Endodermal cell (in vitro differentiated cells): ENCODE results near the gene ABCD3. TPM values are rescaled to one million over a fixed set of nuclear protein-coding genes. Genes with fewer than 3 reads are reported as not detected.
"Not testable (repeated sequence)": the region's sequence is repeated elsewhere in the genome, so short reads cannot be mapped to it uniquely, and the experiment has no call there.

Experiments used
- DNase-seq: peaks from one replicate; pipeline ENCODE4 v3.0.0-alpha.2; 2017
- H3K27ac ChIP-seq: 2 replicates; pipeline ENCODE4 v1.5.1; 2013; ENCODE audit warnings: mild to moderate bottlenecking, low read depth, low read length, moderate library complexity
- H3K27me3 ChIP-seq: 2 replicates; pipeline ENCODE4 v1.6.1; 2013; ENCODE audit warnings: mild to moderate bottlenecking, low read length, moderate library complexity; ENCODE audit not compliant: insufficient read depth, control insufficient read depth, poor library complexity, severe bottlenecking
- H3K36me3 ChIP-seq: 2 replicates; pipeline ENCODE4 v1.7.0; 2013; ENCODE audit warnings: mild to moderate bottlenecking, low read length, moderate library complexity; ENCODE audit not compliant: control insufficient read depth, insufficient read depth
- H3K4me1 ChIP-seq: one replicate; pipeline ENCODE4 v1.7.0; 2013; ENCODE audit warnings: low read length; ENCODE audit not compliant: control insufficient read depth, insufficient read depth
- H3K4me3 ChIP-seq: 2 replicates; pipeline ENCODE4 v1.5.1; 2013; ENCODE audit warnings: mild to moderate bottlenecking, low read length, moderate library complexity
- H3K9ac ChIP-seq: 2 replicates; pipeline ENCODE4 v1.6.1; 2013; ENCODE audit warnings: mild to moderate bottlenecking, low read length, moderate library complexity; ENCODE audit not compliant: poor library complexity, severe bottlenecking; ENCODE audit errors: extremely low read depth
- H3K9me3 ChIP-seq: 2 replicates; pipeline ENCODE4 v1.6.1; 2013; ENCODE audit warnings: mild to moderate bottlenecking, low read length, moderate library complexity; ENCODE audit not compliant: control insufficient read depth
- H3K27ac Mint-ChIP-seq: 2 replicates; pipeline ENCODE4 v1.8.0; 2020; ENCODE audit warnings: mixed read lengths
- H3K27me3 Mint-ChIP-seq: 2 replicates; pipeline ENCODE4 v1.8.0; 2021; ENCODE audit warnings: mild to moderate bottlenecking, mixed read lengths; ENCODE audit not compliant: insufficient read depth
- H3K36me3 Mint-ChIP-seq: 2 replicates; pipeline ENCODE4 v1.8.0; 2020; ENCODE audit warnings: low read depth, mixed read lengths
- H3K4me1 Mint-ChIP-seq: 2 replicates; pipeline ENCODE4 v1.8.0; 2020; ENCODE audit warnings: mixed read lengths
- H3K4me3 Mint-ChIP-seq: 2 replicates; pipeline ENCODE4 v1.8.0; 2020; ENCODE audit warnings: mild to moderate bottlenecking, moderate library complexity, mixed read lengths
- H3K9me3 Mint-ChIP-seq: 2 replicates; pipeline ENCODE4 v1.8.0; 2020; ENCODE audit warnings: mild to moderate bottlenecking, mixed read lengths
- WGBS, 2 experiments: methylation state at CpG; one replicate each; pipeline versions ENCODE4 v1.1.5 to v1.1.7; 2013; ENCODE audit warnings: missing lambda C conversion rate in 2 of 2, mixed read lengths in 1 of 2; ENCODE audit not compliant: insufficient coverage in 1 of 2, insufficient read length in 1 of 2; 5-methylcytosine and 5-hydroxymethylcytosine counted together
- total RNA-seq, 2 donors: library from RNA; stranded (reverse); fragmentation: NEBNext Ultra II Directional in 1 of 2; extraction: Animal tissue kit (Norgen Biotek cat#: 25700) in 1 of 2; gene quantifications; 2 replicates in 1 of 2; 3 replicates in 1 of 2; pipeline ENCODE4 v1.2.1, GENCODE V29; 2021
- TF ChIP-seq, protein P1 (sequence below): fragments of 200-600 bp; sonication (generic); conservative IDR thresholded peaks from 2 replicates; pipeline ENCODE4 v1.5.0; 2021; ENCODE audit warnings: antibody characterized with exemption, mild to moderate bottlenecking

The ABCD3 gene
- total RNA-seq, 2 donors from 2014 or later = 28.1 to 33.3 TPM

DNA sequence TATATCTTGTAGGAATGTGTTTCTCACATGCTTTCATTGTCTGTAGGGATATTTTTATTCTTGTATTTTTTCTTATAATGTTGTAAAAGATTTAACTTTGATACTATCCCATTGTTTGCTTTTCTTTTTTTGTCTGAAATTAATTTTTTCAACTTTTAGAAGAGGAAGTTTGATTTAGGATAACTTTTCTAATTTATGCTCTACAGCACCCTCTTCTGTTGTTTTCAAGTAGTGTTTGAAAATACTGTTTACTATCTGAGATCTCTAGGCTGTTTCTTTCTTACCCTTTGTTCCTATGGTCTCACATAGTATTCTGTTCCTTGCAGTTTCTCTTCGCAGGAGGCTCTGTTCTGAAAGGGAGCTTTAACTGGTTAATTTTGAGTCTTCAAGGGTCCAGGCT, 21.9 kb downstream of the ABCD3 start:
- Mint-ChIP-seq H3K4me3 (no peak overlapping the region), H3K27ac (no peak overlapping the region), H3K36me3 (peaks cover 46% of the 10 kb centered on the region), H3K4me1 (no peaks in the 10 kb centered on the region), H3K27me3 (no peaks in the 10 kb centered on the region), H3K9me3 (peaks cover 60% of the 10 kb centered on the region)
- WGBS, 2 experiments = 100% methylated on average over 1 of the region's 1 CpG
- no peaks in the 10 kb centered on the region for H3K27me3 ChIP-seq
- no peak overlapping the region for H3K9ac ChIP-seq
- H3K4me1 ChIP-seq = no peaks in the 10 kb centered on the region
- no peak for DNase-seq
- H3K9me3 ChIP-seq = peaks cover 87% of the 10 kb centered on the region
- H3K27ac ChIP-seq = no peak overlapping the region
- no peaks in the 10 kb centered on the region for H3K36me3 ChIP-seq
- H3K4me3 ChIP-seq = peak overlapping the region; percentile 22
- TF ChIP-seq, protein P1, sequence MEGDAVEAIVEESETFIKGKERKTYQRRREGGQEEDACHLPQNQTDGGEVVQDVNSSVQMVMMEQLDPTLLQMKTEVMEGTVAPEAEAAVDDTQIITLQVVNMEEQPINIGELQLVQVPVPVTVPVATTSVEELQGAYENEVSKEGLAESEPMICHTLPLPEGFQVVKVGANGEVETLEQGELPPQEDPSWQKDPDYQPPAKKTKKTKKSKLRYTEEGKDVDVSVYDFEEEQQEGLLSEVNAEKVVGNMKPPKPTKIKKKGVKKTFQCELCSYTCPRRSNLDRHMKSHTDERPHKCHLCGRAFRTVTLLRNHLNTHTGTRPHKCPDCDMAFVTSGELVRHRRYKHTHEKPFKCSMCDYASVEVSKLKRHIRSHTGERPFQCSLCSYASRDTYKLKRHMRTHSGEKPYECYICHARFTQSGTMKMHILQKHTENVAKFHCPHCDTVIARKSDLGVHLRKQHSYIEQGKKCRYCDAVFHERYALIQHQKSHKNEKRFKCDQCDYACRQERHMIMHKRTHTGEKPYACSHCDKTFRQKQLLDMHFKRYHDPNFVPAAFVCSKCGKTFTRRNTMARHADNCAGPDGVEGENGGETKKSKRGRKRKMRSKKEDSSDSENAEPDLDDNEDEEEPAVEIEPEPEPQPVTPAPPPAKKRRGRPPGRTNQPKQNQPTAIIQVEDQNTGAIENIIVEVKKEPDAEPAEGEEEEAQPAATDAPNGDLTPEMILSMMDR = peak; percentile 56

DNA sequence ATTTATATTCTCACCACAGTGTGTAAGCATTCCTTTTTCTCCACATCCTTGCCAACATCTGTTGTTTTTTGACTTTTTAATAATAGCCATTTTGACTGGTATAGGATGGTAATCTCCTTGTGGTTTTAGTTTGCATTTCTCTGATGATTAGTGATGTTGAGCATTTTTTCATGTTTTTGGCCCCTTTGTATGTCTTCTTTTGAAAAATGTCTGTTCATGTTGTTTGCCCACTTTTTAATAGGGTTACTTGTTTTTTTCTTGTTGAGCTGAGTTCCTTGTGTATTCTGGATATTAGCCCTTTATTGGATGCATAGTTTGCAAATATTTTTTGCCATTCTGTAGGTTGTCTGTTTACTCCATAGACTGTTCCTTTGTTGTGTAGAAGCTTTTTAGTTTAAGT, 24.9 kb downstream of the ABCD3 start:
- H3K27me3 ChIP-seq, H3K4me1 Mint-ChIP-seq, H3K9ac ChIP-seq, H3K27ac ChIP-seq, H3K4me1 ChIP-seq, H3K4me3 Mint-ChIP-seq, H3K36me3 ChIP-seq, DNase-seq, H3K27me3 Mint-ChIP-seq, H3K27ac Mint-ChIP-seq: not testable (repeated sequence)
- H3K4me3 ChIP-seq = peak overlapping the region; percentile 55
- peaks cover 75% of the 10 kb centered on the region for H3K9me3 Mint-ChIP-seq
- H3K36me3 Mint-ChIP-seq = peaks cover 52% of the 10 kb centered on the region
- H3K9me3 ChIP-seq = peaks cover 96% of the 10 kb centered on the region

DNA sequence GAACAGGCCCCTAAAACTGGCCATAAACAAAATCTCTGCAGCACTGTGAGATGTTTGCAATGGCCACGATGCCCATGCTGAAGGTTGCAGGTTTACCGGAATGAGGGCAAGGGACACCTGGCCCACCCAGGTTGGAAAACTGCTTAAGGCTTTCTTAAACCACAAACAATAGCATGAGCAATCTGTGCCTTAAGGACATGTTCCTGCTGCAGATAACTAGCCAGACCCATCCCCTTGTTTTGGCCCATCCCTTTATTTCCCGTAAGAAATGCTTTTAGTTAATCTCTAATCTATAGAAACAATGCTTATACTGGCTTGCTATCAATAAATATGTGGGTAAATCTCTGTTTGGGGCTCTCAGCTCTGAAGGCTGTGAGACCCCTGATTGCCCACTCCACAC, 26.6 kb downstream of the ABCD3 start:
- not testable (repeated sequence) for H3K27ac Mint-ChIP-seq
- Mint-ChIP-seq H3K9me3 (peaks cover 89% of the 10 kb centered on the region), H3K36me3 (peaks cover 65% of the 10 kb centered on the region)

DNA sequence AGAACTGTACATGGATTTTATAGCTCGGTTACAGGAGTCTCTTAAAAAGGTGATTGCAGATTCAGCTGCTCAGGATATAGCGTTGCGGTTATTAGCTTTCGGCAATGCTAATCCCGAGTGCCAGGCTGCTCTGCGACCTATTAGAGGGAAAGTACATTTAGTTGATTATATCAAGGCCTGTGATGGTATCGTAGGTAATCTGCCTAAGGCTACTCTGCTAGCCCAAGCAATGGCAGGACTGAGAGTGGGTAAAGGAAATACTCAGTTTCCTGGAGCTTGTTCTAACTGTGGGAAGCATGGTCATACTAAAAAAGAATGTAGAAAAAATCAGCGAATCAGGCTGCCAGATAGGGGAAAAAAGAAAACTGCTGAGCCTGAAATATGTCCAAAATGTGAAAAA, 27.5 kb downstream of the ABCD3 start:
- peaks cover 14% of the 10 kb centered on the region for H3K36me3 ChIP-seq
- H3K4me1 ChIP-seq, H3K27ac Mint-ChIP-seq, H3K4me1 Mint-ChIP-seq, H3K27me3 ChIP-seq, DNase-seq, H3K27ac ChIP-seq, H3K27me3 Mint-ChIP-seq, H3K9ac ChIP-seq, H3K4me3 Mint-ChIP-seq: not testable (repeated sequence)
- H3K9me3 ChIP-seq = peaks cover 98% of the 10 kb centered on the region
- H3K4me3 ChIP-seq = peak overlapping the region; percentile 70
- peaks cover 66% of the 10 kb centered on the region for H3K36me3 Mint-ChIP-seq
- peaks cover 90% of the 10 kb centered on the region for H3K9me3 Mint-ChIP-seq
- WGBS, 2 experiments = 95 to 97% methylated on average over 8 of the region's 8 CpGs

More for the DNA sequence above, 26.6 kb downstream of the ABCD3 start:
- 62 to 100% methylated on average over 2 to 3 of the region's 3 CpGs for WGBS, 2 experiments
- not testable (repeated sequence) for DNase-seq, H3K4me3 Mint-ChIP-seq, H3K27me3 Mint-ChIP-seq, H3K4me1 ChIP-seq, H3K4me1 Mint-ChIP-seq, H3K27me3 ChIP-seq, H3K9ac ChIP-seq, H3K27ac ChIP-seq
- H3K36me3 ChIP-seq = peaks cover 11% of the 10 kb centered on the region
- peaks cover 98% of the 10 kb centered on the region for H3K9me3 ChIP-seq
- H3K4me3 ChIP-seq = peak overlapping the region; percentile 70

DNA sequence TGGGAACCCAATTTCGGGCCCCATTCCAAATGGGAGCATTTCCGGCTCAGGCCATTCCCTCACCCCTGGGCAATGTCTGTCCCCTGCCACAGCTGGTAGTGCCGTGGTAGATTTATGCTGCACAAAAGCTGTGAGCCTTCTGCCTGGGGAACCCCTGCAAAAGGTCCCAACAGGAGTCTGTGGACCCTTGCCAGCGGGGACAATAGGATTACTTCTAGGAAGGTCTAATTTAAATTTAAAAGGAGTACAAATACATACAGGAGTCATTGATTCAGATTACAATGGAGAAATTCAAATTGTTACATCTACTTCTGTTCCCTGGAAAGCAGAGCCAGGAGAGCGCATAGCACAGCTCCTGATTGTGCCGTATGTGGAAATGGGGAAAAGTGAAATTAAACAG, 28.0 kb downstream of the ABCD3 start:
- H3K36me3 ChIP-seq = peaks cover 18% of the 10 kb centered on the region
- not testable (repeated sequence) for H3K4me1 ChIP-seq, H3K4me1 Mint-ChIP-seq, H3K9ac ChIP-seq, DNase-seq, H3K27me3 Mint-ChIP-seq, H3K27ac ChIP-seq, H3K4me3 Mint-ChIP-seq, H3K27me3 ChIP-seq, H3K27ac Mint-ChIP-seq
- Mint-ChIP-seq H3K9me3 (peaks cover 92% of the 10 kb centered on the region), H3K36me3 (peaks cover 69% of the 10 kb centered on the region)
- H3K9me3 ChIP-seq = peaks cover 100% of the 10 kb centered on the region
- 90 to 94% methylated on average over 4 to 6 of the region's 6 CpGs for WGBS, 2 experiments
- H3K4me3 ChIP-seq = peak overlapping the region; percentile 70

DNA sequence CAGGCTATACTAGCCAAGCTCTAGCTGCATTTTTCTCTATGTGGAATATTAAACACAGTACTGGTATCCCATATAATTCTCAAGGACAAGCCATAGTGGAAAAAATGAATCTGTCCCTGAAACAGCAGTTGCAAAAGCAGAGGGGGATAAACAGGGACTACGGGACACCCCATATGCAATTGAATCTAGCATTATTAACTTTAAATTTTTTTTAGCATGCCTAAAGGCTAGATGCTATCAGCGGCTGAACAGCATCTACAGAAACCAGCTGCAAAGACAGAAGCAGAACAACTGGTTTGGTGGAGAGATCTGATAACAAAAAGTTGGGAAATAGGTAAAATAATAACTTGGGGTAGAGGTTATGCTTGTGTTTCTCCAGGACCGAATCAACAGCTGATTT, 30.6 kb downstream of the ABCD3 start:
- Mint-ChIP-seq H3K36me3 (peaks cover 76% of the 10 kb centered on the region), H3K9me3 (peaks cover 95% of the 10 kb centered on the region)
- not testable (repeated sequence) for H3K27ac Mint-ChIP-seq, H3K4me3 Mint-ChIP-seq, H3K9ac ChIP-seq, DNase-seq, H3K27ac ChIP-seq, H3K4me1 Mint-ChIP-seq, H3K4me1 ChIP-seq, H3K27me3 Mint-ChIP-seq, H3K27me3 ChIP-seq
- H3K36me3 ChIP-seq = peaks cover 29% of the 10 kb centered on the region
- peaks cover 94% of the 10 kb centered on the region for H3K9me3 ChIP-seq
- peak overlapping the region; percentile 59 for H3K4me3 ChIP-seq
- 96 to 100% methylated on average over 1 to 3 of the region's 3 CpGs for WGBS, 2 experiments
